CD14-positive monocyte (primary cell): ENCODE measurements around the gene SCGB2A2. TPM values are rescaled to one million over a fixed set of nuclear protein-coding genes. Genes with fewer than 3 reads are reported as not detected.

Experiments used
- DNase-seq, 3 donors: peaks; one replicate each; pipeline ENCODE4 v3.0.0-alpha.2; 2011 to 2022
- H2AFZ ChIP-seq: 2 replicates; pipeline ENCODE4 v1.6.0; 2012; ENCODE audit warnings: mild to moderate bottlenecking, low read depth, low read length, inconsistent platforms; ENCODE audit not compliant: insufficient read depth, poor library complexity, severe bottlenecking
- H3K27ac ChIP-seq, 2 donors: 1 replicate in 1 of 2; 2 replicates in 1 of 2; pipeline ENCODE4 v1.5.1; 2012 to 2013; ENCODE audit warnings: low read length in 2 of 2, control low read depth in 1 of 2, inconsistent platforms in 1 of 2, low read depth in 1 of 2, mild to moderate bottlenecking in 1 of 2
- H3K27me3 ChIP-seq, 2 donors: one replicate each; pipeline versions ENCODE4 v1.6.0 to v1.6.1; 2011 to 2013; ENCODE audit warnings: low read length in 2 of 2; ENCODE audit not compliant: control insufficient read depth in 2 of 2, insufficient read depth in 2 of 2
- H3K36me3 ChIP-seq, 2 donors: replicated peaks in 1 of 2; 1 replicate in 1 of 2; 2 replicates in 1 of 2; pipeline versions ENCODE4 v1.5.1 to v1.6.1; 2012 to 2013; ENCODE audit warnings: low read length in 2 of 2, control low read depth in 1 of 2, inconsistent platforms in 1 of 2, mild to moderate bottlenecking in 1 of 2; ENCODE audit not compliant: insufficient read depth in 2 of 2, control insufficient read depth in 1 of 2
- H3K4me1 ChIP-seq, 2 donors: 1 replicate in 1 of 2; 2 replicates in 1 of 2; pipeline versions ENCODE4 v1.5.1 to v1.6.1; 2012 to 2013; ENCODE audit warnings: low read length in 2 of 2, control low read depth in 1 of 2, inconsistent platforms in 1 of 2, mild to moderate bottlenecking in 1 of 2, moderate library complexity in 1 of 2; ENCODE audit not compliant: insufficient read depth in 2 of 2, control insufficient read depth in 1 of 2
- H3K4me2 ChIP-seq: replicated peaks from 2 replicates; pipeline ENCODE3; 2012; ENCODE audit warnings: low read length, moderate library complexity, mild to moderate bottlenecking; ENCODE audit not compliant: poor library complexity, severe bottlenecking; ENCODE audit errors: extremely low read depth
- H3K4me3 ChIP-seq, 3 experiments: fragments of 200-600 bp in 1 of 3; sonication (generic) in 1 of 3; replicated peaks in 1 of 3; 1 replicate in 2 of 3; 2 replicates in 1 of 3; pipeline ENCODE4 v1.5.1; 2011 to 2013; ENCODE audit warnings: low read length in 3 of 3, mild to moderate bottlenecking in 3 of 3, control low read depth in 2 of 3, low read depth in 2 of 3, inconsistent platforms in 1 of 3, moderate library complexity in 1 of 3
- H3K79me2 ChIP-seq: 2 replicates; pipeline ENCODE4 v1.6.0; 2012; ENCODE audit warnings: mild to moderate bottlenecking, control low read depth, inconsistent platforms, low read length, moderate library complexity; ENCODE audit not compliant: insufficient read depth
- H3K9ac ChIP-seq: 2 replicates; pipeline ENCODE4 v1.6.0; 2017; ENCODE audit warnings: low read length, mild to moderate bottlenecking; ENCODE audit not compliant: insufficient read depth, poor library complexity, severe bottlenecking
- H3K9me3 ChIP-seq, 2 donors: replicated peaks in 1 of 2; 1 replicate in 1 of 2; 2 replicates in 1 of 2; pipeline versions ENCODE4 v1.5.1 to v1.6.1; 2012 to 2013; ENCODE audit warnings: low read length in 2 of 2, control low read depth in 1 of 2; ENCODE audit not compliant: control insufficient read depth in 1 of 2, insufficient read depth in 1 of 2
- H4K20me1 ChIP-seq: 2 replicates; pipeline ENCODE4 v1.6.0; 2012; ENCODE audit warnings: mild to moderate bottlenecking, low read length, control low read depth, moderate library complexity; ENCODE audit not compliant: insufficient read depth
- H3K27ac Mint-ChIP-seq, 7 donors: one replicate each; pipeline ENCODE4 v1.8.0; 2020; ENCODE audit warnings: mild to moderate bottlenecking in 7 of 7, mixed read lengths in 7 of 7, moderate library complexity in 6 of 7, inconsistent platforms in 2 of 7
- H3K27me3 Mint-ChIP-seq, 3 donors: one replicate each; pipeline ENCODE4 v1.8.0; 2021 to 2022; ENCODE audit warnings: low read depth in 3 of 3, mild to moderate bottlenecking in 3 of 3, mixed read lengths in 3 of 3, moderate library complexity in 3 of 3, inconsistent platforms in 1 of 3
- H3K36me3 Mint-ChIP-seq, 2 donors: one replicate each; pipeline ENCODE4 v1.8.0; 2020; ENCODE audit warnings: mixed read lengths in 2 of 2, inconsistent platforms in 1 of 2, mild to moderate bottlenecking in 1 of 2
- H3K4me1 Mint-ChIP-seq: one replicate; pipeline ENCODE4 v1.8.0; 2020; ENCODE audit warnings: mild to moderate bottlenecking, mixed read lengths
- H3K4me3 Mint-ChIP-seq, 2 donors: one replicate each; pipeline ENCODE4 v1.8.0; 2020; ENCODE audit warnings: mild to moderate bottlenecking in 2 of 2, mixed read lengths in 2 of 2, moderate library complexity in 1 of 2
- H3K9me3 Mint-ChIP-seq, 7 donors: one replicate each; pipeline ENCODE4 v1.8.0; 2020 to 2022; ENCODE audit warnings: mixed read lengths in 7 of 7, mild to moderate bottlenecking in 6 of 7, moderate library complexity in 6 of 7, inconsistent platforms in 2 of 7
- CTCF ChIP-seq: fragments of 200-600 bp; IDR thresholded peaks from one replicate; pipeline ENCODE4 v1.8.0; 2022; ENCODE audit warnings: antibody characterized with exemption, mild to moderate bottlenecking
- WGBS: methylation state at CpG from one replicate; pipeline ENCODE4 v1.1.5; 2013; ENCODE audit warnings: missing lambda C conversion rate; ENCODE audit not compliant: insufficient coverage; 5-methylcytosine and 5-hydroxymethylcytosine counted together
- intact Hi-C, 2 donors: fragments of 100-400 bp; cut with micrococcal nuclease; formaldehyde crosslinking; loops; one replicate each; pipeline versions ENCODE4 v1.15.0 to v1.15.1; 2023
- polyA plus RNA-seq, 3 donors: library from polyadenylated mRNA; depleted of rRNA in 1 of 3; unstranded in 2 of 3; stranded (reverse) in 1 of 3; fragments of 300-500 nt in 2 of 3; fragments of >200 nt in 1 of 3; fragmentation: Illumina TruSeq in 2 of 3; gene quantifications; 1 replicate in 2 of 3; 2 replicates in 1 of 3; pipeline ENCODE4 v1.2.3, GENCODE V29; 2012 to 2021

SCGB2A2 gene
- polyA plus RNA-seq, 3 donors = not detected

- Histone ChIP-seq H2AFZ (no peak overlapping the region), H3K36me3 (no peaks in the 10 kb centered on the region), H3K4me2 (peak overlapping the region; percentile 14), H3K27me3 (no peaks in the 10 kb centered on the region), H4K20me1 (no peaks in the 10 kb centered on the region), H3K9ac (no peak overlapping the region), H3K9me3 (no peaks in the 10 kb centered on the region), H3K4me1 (peaks cover 26 to 32% of the 10 kb centered on the region in 2 donors), H3K4me3 (no peak overlapping the region), H3K79me2 (no peaks in the 10 kb centered on the region), H3K27ac (peak overlapping the region in 1 of 2 donors; percentile 67)
- H3K4me1 Mint-ChIP-seq = peaks cover 27% of the 10 kb centered on the region
- H3K27me3 Mint-ChIP-seq = peaks cover 5% of the 10 kb centered on the region in 3 donors
- peak overlapping the region in 1 of 2 donors; percentile 43 for H3K4me3 Mint-ChIP-seq
- WGBS = no CpG with 5 or more reads among the region's 1 CpG
- TF ChIP-seq CTCF = no peak
- DNase-seq = peak; percentile 65 to 83 (median 75)
- intact Hi-C loops = no loop called here
- H3K36me3 Mint-ChIP-seq = no peaks in the 10 kb centered on the region
- H3K27ac Mint-ChIP-seq = peak overlapping the region; percentile 70 to 83 (median 79)
- no peaks in the 10 kb centered on the region for H3K9me3 Mint-ChIP-seq
Observed at GRCh38 chr11:62315431-62315830, 45.5 kb downstream of the SCGB2A2 start.

GRCh38 chr11:62322524-62322923 is 52.6 kb downstream of the SCGB2A2 start:
- WGBS = 92% methylated on average over 1 of the region's 2 CpGs
- Histone ChIP-seq H2AFZ (no peak overlapping the region), H3K4me1 (peaks cover 9 to 12% of the 10 kb centered on the region in 2 donors), H3K4me2 (no peak overlapping the region), H3K9ac (no peak overlapping the region), H3K36me3 (no peaks in the 10 kb centered on the region), H4K20me1 (no peaks in the 10 kb centered on the region), H3K79me2 (no peaks in the 10 kb centered on the region), H3K9me3 (no peaks in the 10 kb centered on the region), H3K4me3 (no peak overlapping the region), H3K27me3 (no peaks in the 10 kb centered on the region), H3K27ac (no peak overlapping the region)
- Mint-ChIP-seq H3K36me3 (no peaks in the 10 kb centered on the region), H3K4me1 (peaks cover 8% of the 10 kb centered on the region), H3K4me3 (no peak overlapping the region), H3K9me3 (no peaks in the 10 kb centered on the region), H3K27ac (no peak overlapping the region), H3K27me3 (peaks cover 0 to 5% (median 0%) of the 10 kb centered on the region in 3 donors)
- no peak for DNase-seq
- intact Hi-C loops = loop anchor here in 1 of 2 donors (5.0 to 10.0 kb wide), 2 partner anchors 108 to 150 kb away; no protein-coding TSS in a partner anchor
- TF ChIP-seq CTCF = no peak

Other genes with a start within 250 kb of the SCGB2A2 start
- 1 to 10 TPM in 2 of 3 donors, under 1 TPM in 1; 0.75 to 7.0 (median 1.0) TPM for gene INCENP, start 146.1 kb upstream of the SCGB2A2 start, polyA plus RNA-seq
- gene SCGB1D1, start 79.9 kb upstream of the SCGB2A2 start, polyA plus RNA-seq = not detected
- not detected for gene SCGB2A1, start 61.5 kb upstream of the SCGB2A2 start, polyA plus RNA-seq
- not detected for gene SCGB1D2, start 27.9 kb upstream of the SCGB2A2 start, polyA plus RNA-seq
- not detected for gene SCGB1D4, start 28.9 kb downstream of the SCGB2A2 start, polyA plus RNA-seq
- gene ASRGL1, start 67.3 kb downstream of the SCGB2A2 start, polyA plus RNA-seq = 10 to 100 TPM; 22.3 to 57.8 (median 50.6) TPM
- gene SCGB1A1, start 148.9 kb downstream of the SCGB2A2 start, polyA plus RNA-seq = not detected